BLaER1 (cell line): ENCODE results near the gene TMEM81.

Experiments
- H3K27ac ChIP-seq: shearing (Covaris generic); formaldehyde crosslinking; 2 replicates; pipeline ENCODE4 v1.8.1; 2022
- H3K27me3 ChIP-seq: shearing (Covaris generic); formaldehyde crosslinking; 2 replicates; pipeline ENCODE4 v1.8.1; 2022
- H3K36me3 ChIP-seq: shearing (Covaris generic); formaldehyde crosslinking; 2 replicates; pipeline ENCODE4 v1.8.1; 2022
- H3K4me1 ChIP-seq: shearing (Covaris generic); formaldehyde crosslinking; 2 replicates; pipeline ENCODE4 v1.8.1; 2022
- H3K4me2 ChIP-seq: shearing (Covaris generic); formaldehyde crosslinking; 2 replicates; pipeline ENCODE4 v1.8.1; 2022
- H3K4me3 ChIP-seq: shearing (Covaris generic); formaldehyde crosslinking; 2 replicates; pipeline ENCODE4 v1.8.1; 2022
- H3K9ac ChIP-seq: shearing (Covaris generic); formaldehyde crosslinking; 2 replicates; pipeline ENCODE4 v1.8.1; 2022
- H3K9me3 ChIP-seq: shearing (Covaris generic); formaldehyde crosslinking; 2 replicates; pipeline ENCODE4 v1.8.1; 2022
- H4K20me1 ChIP-seq: shearing (Covaris generic); formaldehyde crosslinking; 2 replicates; pipeline ENCODE4 v1.8.1; 2022
- Cebpa-rat ChIP-seq: shearing (Covaris generic); IDR thresholded peaks from 2 replicates; pipeline ENCODE4 v1.8.1; 2022

Gene TMEM81

GRCh38 chr1:205062319-205062718, 21.9 kb downstream of the TMEM81 start:
- Histone ChIP-seq H3K27ac (no peak overlapping the region), H3K4me3 (no peak overlapping the region), H3K27me3 (no peaks in the 10 kb centered on the region), H3K36me3 (no peaks in the 10 kb centered on the region), H4K20me1 (no peaks in the 10 kb centered on the region), H3K4me1 (peaks cover 7% of the 10 kb centered on the region), H3K9ac (no peak overlapping the region), H3K9me3 (no peaks in the 10 kb centered on the region), H3K4me2 (no peak overlapping the region)
- no peak for TF ChIP-seq Cebpa-rat

GRCh38 chr1:205061665-205062069, 22.6 kb downstream of the TMEM81 start:
- Histone ChIP-seq H3K36me3 (no peaks in the 10 kb centered on the region), H3K4me3 (no peak overlapping the region), H3K9ac (no peak overlapping the region), H3K4me2 (peak overlapping the region; percentile 41), H3K27ac (0 out of 2 replicates have a peak overlapping the region, but pooled peaks have one; percentile 36), H3K9me3 (no peaks in the 10 kb centered on the region), H3K4me1 (peaks cover 7% of the 10 kb centered on the region), H3K27me3 (no peaks in the 10 kb centered on the region), H4K20me1 (no peaks in the 10 kb centered on the region)
- no peak for TF ChIP-seq Cebpa-rat

- no peaks in the 10 kb centered on the region for H3K9me3 ChIP-seq
- H3K27me3 ChIP-seq = no peaks in the 10 kb centered on the region
- H3K9ac ChIP-seq = 0 out of 2 replicates have a peak overlapping the region, but pooled peaks have one; percentile 32
- peaks cover 12% of the 10 kb centered on the region for H3K4me1 ChIP-seq
- no peak for TF ChIP-seq Cebpa-rat
- H3K36me3 ChIP-seq = no peaks in the 10 kb centered on the region
- 0 out of 2 replicates have a peak overlapping the region, but pooled peaks have one; percentile 36 for H3K27ac ChIP-seq
- H3K4me3 ChIP-seq = no peak overlapping the region
- peak overlapping the region; percentile 41 for H3K4me2 ChIP-seq
- no peaks in the 10 kb centered on the region for H4K20me1 ChIP-seq
These were observed 23.0 kb downstream of the TMEM81 start for GRCh38 chr1:205061227-205061626.

DNA sequence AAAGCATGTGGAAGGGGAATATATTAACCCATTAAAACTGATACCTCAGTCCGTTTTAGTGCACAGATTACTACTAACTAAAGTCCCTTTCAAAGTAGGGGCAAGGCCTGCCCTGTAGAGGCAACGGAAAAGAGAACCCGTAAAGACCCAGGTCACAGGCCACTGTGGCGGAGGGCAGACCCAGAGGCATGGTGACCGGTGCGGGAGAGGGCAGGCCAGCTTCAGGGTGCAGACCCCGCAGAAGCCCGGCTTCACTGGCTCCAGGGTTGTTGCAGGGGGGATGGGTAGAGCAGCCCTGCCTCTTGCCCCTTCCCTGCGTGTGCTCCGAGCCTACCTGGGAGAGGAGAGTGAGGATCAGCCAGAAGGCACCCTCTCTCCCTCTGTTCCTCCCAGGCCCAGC, 23.5 kb downstream of the TMEM81 start:
- no peak overlapping the region for H3K4me3 ChIP-seq
- H3K9me3 ChIP-seq = no peaks in the 10 kb centered on the region
- peaks cover 15% of the 10 kb centered on the region for H3K4me1 ChIP-seq
- H4K20me1 ChIP-seq = no peaks in the 10 kb centered on the region
- H3K27ac ChIP-seq = peak overlapping the region; percentile 36; the same call in 1 of the 2 replicates
- no peak overlapping the region for H3K4me2 ChIP-seq
- TF ChIP-seq Cebpa-rat = no peak
- no peaks in the 10 kb centered on the region for H3K36me3 ChIP-seq
- no peaks in the 10 kb centered on the region for H3K27me3 ChIP-seq
- H3K9ac ChIP-seq = 0 out of 2 replicates have a peak overlapping the region, but pooled peaks have one; percentile 32

DNA sequence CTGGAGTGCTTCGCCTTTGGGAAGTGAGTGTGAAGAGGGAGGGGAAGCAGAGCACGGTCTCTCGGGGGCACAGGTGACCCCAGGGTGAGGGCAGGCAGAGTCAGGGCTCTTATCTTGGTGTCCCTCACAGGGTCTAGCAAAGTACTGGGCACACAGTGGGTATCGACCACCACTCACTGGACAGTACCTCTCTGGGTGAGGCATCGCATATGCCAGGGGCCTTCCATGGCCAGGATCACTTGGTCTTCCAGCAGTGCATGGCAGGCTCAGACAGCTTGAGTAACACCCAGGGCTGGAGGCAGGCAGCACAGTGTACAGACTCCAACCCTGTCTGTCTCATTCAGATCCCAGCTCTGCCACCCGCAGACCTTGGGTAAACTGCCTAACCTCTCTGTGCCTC, 24.6 kb downstream of the TMEM81 start:
- H3K27me3 ChIP-seq = no peaks in the 10 kb centered on the region

DNA sequence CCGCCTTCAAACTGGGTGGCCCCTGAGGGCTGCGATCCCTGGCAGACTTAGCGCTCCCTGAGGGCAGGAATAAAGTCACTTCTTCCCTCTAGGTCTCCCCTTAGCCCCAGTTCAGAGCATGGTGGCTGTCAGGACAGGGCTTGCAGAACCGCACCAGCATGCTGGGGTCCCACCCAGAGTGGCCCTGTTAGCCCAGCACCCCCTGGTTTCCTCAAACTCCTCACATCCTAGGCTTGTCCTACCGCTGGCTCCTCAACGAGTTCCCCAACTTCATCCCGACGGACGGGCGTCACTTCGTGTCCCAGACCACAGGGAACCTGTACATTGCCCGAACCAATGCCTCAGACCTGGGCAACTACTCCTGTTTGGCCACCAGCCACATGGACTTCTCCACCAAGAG, 25.4 kb downstream of the TMEM81 start:
- Histone ChIP-seq H3K4me1 (peaks cover 15% of the 10 kb centered on the region), H3K4me3 (no peak overlapping the region), H3K36me3 (no peaks in the 10 kb centered on the region), H3K27me3 (no peaks in the 10 kb centered on the region), H4K20me1 (no peaks in the 10 kb centered on the region), H3K9me3 (no peaks in the 10 kb centered on the region), H3K9ac (no peak overlapping the region), H3K27ac (no peak overlapping the region), H3K4me2 (no peak overlapping the region)
- no peak for TF ChIP-seq Cebpa-rat

More for the DNA sequence above, 24.6 kb downstream of the TMEM81 start:
- H3K4me3 ChIP-seq = no peak overlapping the region
- no peak overlapping the region for H3K4me2 ChIP-seq
- no peaks in the 10 kb centered on the region for H3K9me3 ChIP-seq
- no peak overlapping the region for H3K9ac ChIP-seq
- H3K36me3 ChIP-seq = no peaks in the 10 kb centered on the region
- peaks cover 15% of the 10 kb centered on the region for H3K4me1 ChIP-seq
- H4K20me1 ChIP-seq = no peaks in the 10 kb centered on the region
- no peak for TF ChIP-seq Cebpa-rat
- H3K27ac ChIP-seq = no peak overlapping the region

DNA sequence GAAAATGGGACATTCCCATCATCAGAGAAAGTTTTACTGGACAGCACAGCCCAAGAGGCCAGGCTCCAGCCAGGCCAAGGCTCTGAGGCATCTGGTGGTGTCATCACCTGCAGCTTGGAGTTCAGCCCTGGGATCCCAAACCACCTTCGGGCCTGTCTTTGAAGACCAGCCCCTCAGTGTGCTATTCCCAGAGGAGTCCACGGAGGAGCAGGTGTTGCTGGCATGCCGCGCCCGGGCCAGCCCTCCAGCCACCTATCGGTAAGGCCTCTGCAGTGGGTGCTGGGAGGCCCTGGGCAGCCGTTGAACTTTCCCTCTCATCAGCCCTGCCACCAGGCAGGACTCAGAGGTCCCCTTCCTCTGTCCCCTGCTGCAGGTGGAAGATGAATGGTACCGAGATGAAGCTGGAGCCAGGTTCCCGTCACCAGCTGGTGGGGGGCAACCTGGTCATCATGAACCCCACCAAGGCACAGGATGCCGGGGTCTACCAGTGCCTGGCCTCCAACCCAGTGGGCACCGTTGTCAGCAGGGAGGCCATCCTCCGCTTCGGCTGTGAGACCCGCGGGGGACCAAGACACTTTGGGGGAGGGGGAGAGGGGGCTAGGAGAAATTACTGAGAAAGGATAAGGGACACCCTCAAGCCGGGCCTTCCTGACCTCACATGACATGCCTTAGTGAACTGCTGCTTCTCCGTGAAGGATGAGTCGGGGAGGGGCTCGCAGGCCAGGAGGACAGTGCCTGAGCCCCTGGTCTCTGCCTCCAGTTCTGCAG, 26.3 kb downstream of the TMEM81 start:
- Histone ChIP-seq H3K27ac (no peak overlapping the region), H4K20me1 (no peaks in the 10 kb centered on the region), H3K9me3 (no peaks in the 10 kb centered on the region), H3K27me3 (no peaks in the 10 kb centered on the region), H3K4me2 (no peak overlapping the region), H3K4me1 (peaks cover 23% of the 10 kb centered on the region), H3K4me3 (no peak overlapping the region), H3K36me3 (no peaks in the 10 kb centered on the region), H3K9ac (no peak overlapping the region)
- TF ChIP-seq Cebpa-rat = no peak

DNA sequence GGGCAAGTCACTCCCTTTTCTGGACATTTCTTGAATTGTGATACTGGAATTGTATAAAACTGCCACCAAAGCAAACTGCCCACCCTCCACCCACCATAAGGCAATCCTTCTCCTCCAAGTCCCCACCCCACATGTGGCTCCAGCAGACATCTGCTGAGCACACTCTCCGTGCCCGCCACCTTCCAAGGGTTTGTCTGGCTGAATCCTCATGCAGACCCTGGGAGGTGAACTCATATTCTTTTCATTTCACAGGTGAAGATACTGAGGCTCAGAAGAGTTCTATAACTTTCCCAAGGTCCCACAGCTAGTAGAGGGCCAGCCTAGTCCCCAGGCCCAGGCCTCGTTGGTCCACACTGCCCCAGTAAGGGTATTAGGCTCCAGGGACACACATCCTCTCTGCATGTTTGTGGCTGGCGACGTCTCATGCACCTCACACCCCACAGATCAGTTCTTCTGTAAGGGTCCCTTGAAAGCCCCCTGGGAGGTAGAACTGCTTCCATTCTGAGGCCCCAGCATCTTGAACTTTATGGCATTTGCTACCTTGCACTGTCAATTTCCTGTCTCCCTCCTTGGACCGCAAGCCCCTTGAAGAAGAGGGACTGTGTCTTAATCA, 27.2 kb downstream of the TMEM81 start:
- Histone ChIP-seq H3K9me3 (no peaks in the 10 kb centered on the region), H4K20me1 (no peaks in the 10 kb centered on the region), H3K9ac (no peak overlapping the region), H3K27ac (no peak overlapping the region), H3K4me3 (no peak overlapping the region), H3K4me1 (peaks cover 33% of the 10 kb centered on the region), H3K27me3 (no peaks in the 10 kb centered on the region), H3K4me2 (no peak overlapping the region), H3K36me3 (no peaks in the 10 kb centered on the region)
- no peak for TF ChIP-seq Cebpa-rat

DNA sequence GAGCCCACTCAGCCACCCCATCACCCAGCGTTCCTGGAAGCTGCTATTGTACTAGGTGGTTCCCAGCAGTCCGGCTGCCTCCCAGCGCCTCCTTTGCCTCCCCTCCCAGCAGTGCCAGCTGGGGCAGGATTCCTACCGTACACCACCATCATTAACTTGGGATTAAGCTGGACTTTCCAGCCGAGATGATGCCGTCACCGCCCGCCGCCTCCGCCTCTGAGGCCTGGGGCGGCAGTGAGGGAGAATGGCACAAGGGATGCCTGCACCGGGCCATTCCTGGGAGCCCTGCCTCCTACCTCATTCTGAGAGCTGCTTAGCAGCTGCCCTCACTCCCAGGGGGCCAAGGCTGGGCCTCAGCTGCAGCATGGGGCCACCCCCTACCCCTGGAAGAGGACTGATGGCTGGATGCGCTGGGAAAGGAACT, 28.1 kb downstream of the TMEM81 start:
- Histone ChIP-seq H3K4me2 (peak overlapping the region; percentile 37), H4K20me1 (no peaks in the 10 kb centered on the region), H3K4me3 (no peak overlapping the region), H3K9me3 (no peaks in the 10 kb centered on the region), H3K27ac (no peak overlapping the region), H3K4me1 (peaks cover 38% of the 10 kb centered on the region), H3K9ac (no peak overlapping the region), H3K27me3 (no peaks in the 10 kb centered on the region), H3K36me3 (no peaks in the 10 kb centered on the region)
- no peak for TF ChIP-seq Cebpa-rat

- Histone ChIP-seq H4K20me1 (no peaks in the 10 kb centered on the region), H3K4me3 (no peak overlapping the region), H3K4me2 (peak overlapping the region; percentile 86; the same call in 1 of the 2 replicates), H3K36me3 (no peaks in the 10 kb centered on the region), H3K27me3 (no peaks in the 10 kb centered on the region), H3K27ac (no peak overlapping the region), H3K9me3 (no peaks in the 10 kb centered on the region), H3K4me1 (peaks cover 38% of the 10 kb centered on the region), H3K9ac (no peak overlapping the region)
- TF ChIP-seq Cebpa-rat = no peak
These were observed 30.2 kb downstream of the TMEM81 start for GRCh38 chr1:205054013-205054412.
